Embryonic facial prominence (tissue), 1 donor: ENCODE results near the gene ARL6IP4.

Experiments used
- DNase-seq: peaks from one replicate; pipeline ENCODE4 v3.0.0-alpha.2; 2016; ENCODE audit errors: extremely low spot score

The ARL6IP4 gene

GRCh38 chr12:122990961-122991622, 10.6 kb downstream of the ARL6IP4 start:
- DNase-seq = no peak

- no peak for DNase-seq
Observed at GRCh38 chr12:122991623-122992275, 11.3 kb downstream of the ARL6IP4 start.

GRCh38 chr12:122992386-122992785, 11.9 kb downstream of the ARL6IP4 start:
- DNase-seq = no peak

- no peak for DNase-seq
Observed at GRCh38 chr12:122994140-122994675, 13.7 kb downstream of the ARL6IP4 start.

- no peak for DNase-seq
Observed at GRCh38 chr12:122994781-122995502, 14.5 kb downstream of the ARL6IP4 start.

- DNase-seq = no peak
Observed at GRCh38 chr12:122995503-122996187, 15.2 kb downstream of the ARL6IP4 start.

GRCh38 chr12:122996188-122996601, 15.7 kb downstream of the ARL6IP4 start:
- no peak for DNase-seq

GRCh38 chr12:122996621-122997342, 16.3 kb downstream of the ARL6IP4 start:
- DNase-seq = no peak

- no peak for DNase-seq
Observed at GRCh38 chr12:122997343-122998250, 17.1 kb downstream of the ARL6IP4 start.

- DNase-seq = no peak
Observed at GRCh38 chr12:122998316-122998715, 17.8 kb downstream of the ARL6IP4 start.

GRCh38 chr12:122999196-122999946, 18.9 kb downstream of the ARL6IP4 start:
- DNase-seq = no peak

GRCh38 chr12:122999986-123000420, 19.5 kb downstream of the ARL6IP4 start:
- no peak for DNase-seq

- no peak for DNase-seq
Observed at GRCh38 chr12:123000578-123000977, 20.1 kb downstream of the ARL6IP4 start.

GRCh38 chr12:123001464-123001863, 21.0 kb downstream of the ARL6IP4 start:
- no peak for DNase-seq

GRCh38 chr12:123003257-123003656, 22.8 kb downstream of the ARL6IP4 start:
- no peak for DNase-seq

GRCh38 chr12:123004287-123004686, 23.8 kb downstream of the ARL6IP4 start:
- no peak for DNase-seq

GRCh38 chr12:123005081-123005626, 24.7 kb downstream of the ARL6IP4 start:
- DNase-seq = no peak

GRCh38 chr12:123006977-123007376, 26.5 kb downstream of the ARL6IP4 start:
- DNase-seq = no peak

- no peak for DNase-seq
Observed at GRCh38 chr12:123010110-123010509, 29.6 kb downstream of the ARL6IP4 start.
